Sigmoid colon (tissue), 4 donors: ENCODE results near the gene LACTBL1.

Source experiments
- CTCF ChIP-seq, 4 experiments: fragments of 450-650 bp in 3 of 4; fragments of 200-600 bp in 1 of 4; IDR thresholded peaks; one replicate each; pipeline ENCODE4 v1.5.1; 2016 to 2019; ENCODE audit warnings: antibody characterized with exemption in 4 of 4, mild to moderate bottlenecking in 3 of 4, moderate library complexity in 2 of 4
- EP300 ChIP-seq, 4 donors: sonication (generic); formaldehyde crosslinking; IDR thresholded peaks; one replicate each; pipeline ENCODE4 v1.6.1; 2017; ENCODE audit warnings: antibody characterized with exemption in 4 of 4

- no peak for TF ChIP-seq CTCF (IDR thresholded peaks at IDR 0.05)
- no peak for TF ChIP-seq EP300 (IDR thresholded peaks at IDR 0.05)
These were observed 20.0 kb downstream of the LACTBL1 start for GRCh38 chr1:22952694-22953056.
